Measurements from ENCODE around the gene CBX8.

CBX8 gene

DNA sequence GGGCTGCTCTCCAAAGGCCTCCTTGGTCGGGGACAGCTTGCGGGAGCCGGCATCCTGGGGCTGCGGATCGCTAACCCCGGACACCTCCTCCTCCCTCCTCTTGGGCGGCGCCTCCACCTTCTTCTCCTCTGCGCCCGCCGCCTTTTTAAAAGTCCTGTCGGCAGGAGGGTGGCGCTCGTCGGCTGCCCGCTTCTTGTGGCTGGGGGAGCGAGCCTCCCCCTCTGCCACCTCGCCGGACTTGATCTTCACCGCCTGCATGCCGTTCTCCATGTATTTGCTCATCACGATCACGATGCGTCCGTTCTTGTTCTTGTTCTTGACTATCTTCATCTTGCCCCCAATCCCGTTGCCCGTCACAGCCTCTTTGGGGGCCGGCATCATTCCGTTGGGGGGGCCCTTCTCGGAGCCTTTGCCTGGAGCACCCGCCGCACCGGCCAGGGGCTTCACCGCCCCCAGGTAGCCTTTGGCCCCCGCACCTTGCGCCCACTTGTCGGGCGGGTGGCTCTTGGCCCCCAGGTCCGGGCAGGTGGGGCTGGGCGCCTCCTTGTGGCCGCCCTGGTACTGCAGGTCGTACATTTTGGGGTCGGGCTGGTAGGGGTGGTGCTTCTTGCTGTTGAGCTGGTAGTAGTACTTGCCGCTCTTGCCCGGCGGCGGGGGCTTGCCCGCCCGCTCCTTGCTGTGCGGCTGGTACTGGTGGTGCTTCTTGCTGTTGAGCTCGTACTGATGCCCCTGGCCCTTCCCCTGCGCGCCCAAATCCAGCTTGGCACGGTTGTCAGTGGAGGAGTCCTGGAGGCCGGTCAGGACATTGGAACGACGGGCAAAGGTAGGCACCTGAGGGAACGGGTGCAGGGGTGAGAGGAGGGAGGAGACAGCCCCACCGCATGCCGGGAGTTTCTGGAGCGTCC, 37.9 kb upstream of the CBX8 start:
- DNase-seq = no peak

DNA sequence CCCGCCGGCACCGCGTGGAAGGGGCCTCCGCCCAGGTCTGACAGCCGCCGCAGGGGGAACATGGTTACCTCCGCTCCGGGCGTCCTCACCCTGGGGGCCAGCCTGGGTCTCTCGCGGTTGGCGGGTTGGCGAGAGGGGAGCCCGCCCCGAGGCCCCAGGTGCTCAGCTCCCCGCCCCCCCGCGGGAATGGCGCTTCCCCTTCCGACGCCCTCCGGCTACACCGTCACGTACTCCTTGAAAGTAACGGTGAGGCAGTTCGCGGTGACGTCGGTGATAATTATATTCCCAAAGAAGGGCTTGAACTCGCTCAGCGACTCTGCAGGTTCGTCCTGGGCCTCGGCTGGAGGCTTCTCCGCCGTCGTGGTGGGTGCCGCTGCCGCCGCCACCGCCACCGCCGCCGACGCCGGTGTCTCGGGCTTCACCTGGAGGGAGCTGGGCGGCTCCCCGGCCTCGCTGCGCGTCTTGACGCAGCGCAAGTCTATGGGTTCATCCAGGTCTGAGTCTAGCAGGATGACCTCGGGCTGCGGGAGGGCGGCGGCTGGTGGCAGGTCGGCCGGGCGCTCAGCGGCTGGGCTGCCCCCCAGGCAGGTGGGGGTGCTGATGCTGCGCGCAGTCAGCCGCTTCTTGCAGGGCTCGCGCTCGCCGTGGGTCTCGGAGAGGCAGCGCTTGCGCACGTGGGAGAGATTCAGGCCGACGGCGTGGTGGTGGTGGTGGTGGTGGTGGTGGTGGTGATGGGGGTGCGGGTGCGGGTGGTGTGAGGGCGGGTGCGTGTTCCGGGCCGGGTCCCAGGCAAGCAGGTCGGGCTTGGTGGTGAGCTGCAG, 37.1 kb upstream of the CBX8 start:
- DNase-seq = no peak

DNA sequence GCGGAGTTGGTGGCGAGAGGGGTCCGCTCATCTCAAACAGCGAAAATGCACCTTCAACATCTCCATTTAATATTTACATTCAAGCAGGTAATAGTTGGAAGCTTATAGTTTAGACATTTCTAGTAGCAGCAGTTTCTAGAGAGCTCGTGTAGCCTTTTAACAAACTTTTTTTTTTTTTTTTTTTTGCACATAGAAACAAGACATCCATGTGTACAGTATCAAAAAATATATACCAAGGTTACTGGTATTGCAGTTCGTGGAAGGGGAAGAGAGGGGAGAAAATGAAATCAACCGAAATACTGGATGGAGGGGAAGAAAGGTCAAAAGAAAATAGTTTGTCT, 36.2 kb upstream of the CBX8 start:
- no peak for DNase-seq

GRCh38 chr17:79832218-79833109, 35.6 kb upstream of the CBX8 start:
- no peak for DNase-seq

GRCh38 chr17:79831265-79832217, 34.7 kb upstream of the CBX8 start:
- DNase-seq = no peak

- no peak for DNase-seq
Observed at GRCh38 chr17:79830763-79831264, 33.9 kb upstream of the CBX8 start.

DNA sequence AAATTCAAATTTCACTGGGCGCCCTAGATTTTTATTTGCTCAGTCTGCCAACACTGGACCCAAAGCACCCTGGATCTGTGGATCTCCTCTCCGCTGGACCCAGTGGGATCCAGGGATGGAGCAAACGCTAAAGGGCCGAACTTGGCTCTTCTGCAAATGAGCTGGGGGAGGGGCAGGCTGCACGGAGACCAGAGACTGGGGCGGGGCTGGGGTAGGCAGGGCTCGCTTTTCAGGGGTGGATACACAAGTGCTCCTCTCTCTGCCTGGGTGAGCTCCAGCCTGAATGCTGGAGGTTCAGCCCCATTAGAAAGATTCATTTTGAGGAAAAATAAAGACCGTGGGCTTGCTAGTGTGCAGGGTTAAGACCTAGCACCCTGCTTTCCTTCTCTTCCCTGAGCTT, 33.4 kb upstream of the CBX8 start:
- no peak for DNase-seq

GRCh38 chr17:79829457-79829856, 32.6 kb upstream of the CBX8 start:
- no peak for DNase-seq

- no peak for DNase-seq
Observed at GRCh38 chr17:79829004-79829403, 32.1 kb upstream of the CBX8 start.

DNA sequence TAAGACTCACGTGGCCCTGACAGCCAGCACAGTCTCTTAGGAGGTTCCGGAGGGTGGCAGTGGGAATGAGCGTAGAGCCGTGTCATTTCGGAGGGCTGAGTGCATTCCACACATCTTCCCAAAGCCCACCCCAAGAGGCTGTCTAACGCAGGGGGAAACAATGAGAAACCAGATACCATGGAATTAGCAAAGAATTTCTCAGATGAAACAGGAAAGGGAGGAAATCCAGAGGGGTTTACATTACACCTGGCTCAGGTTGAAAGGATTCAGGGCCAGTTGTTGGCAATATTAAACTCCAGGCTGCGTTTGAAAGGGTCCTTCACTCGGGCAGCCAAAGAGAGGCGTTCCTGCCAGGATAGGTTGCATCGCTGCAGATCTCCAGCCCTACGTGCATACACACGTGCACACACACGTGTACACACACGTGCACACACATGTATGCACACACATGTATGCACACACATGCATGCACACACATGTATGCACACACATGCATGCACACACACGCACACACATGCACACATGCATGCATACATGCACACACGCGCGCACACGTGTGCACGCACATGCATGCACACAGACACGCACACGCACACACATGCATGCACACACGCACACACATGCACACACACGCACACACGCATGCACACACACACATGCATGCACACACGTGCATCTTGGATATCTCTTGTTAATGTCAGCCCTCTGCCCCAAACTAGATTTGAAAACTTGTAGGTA, 30.1 kb upstream of the CBX8 start:
- no peak for DNase-seq

- DNase-seq = no peak
Observed at GRCh38 chr17:79826204-79826680, 29.4 kb upstream of the CBX8 start.

DNA sequence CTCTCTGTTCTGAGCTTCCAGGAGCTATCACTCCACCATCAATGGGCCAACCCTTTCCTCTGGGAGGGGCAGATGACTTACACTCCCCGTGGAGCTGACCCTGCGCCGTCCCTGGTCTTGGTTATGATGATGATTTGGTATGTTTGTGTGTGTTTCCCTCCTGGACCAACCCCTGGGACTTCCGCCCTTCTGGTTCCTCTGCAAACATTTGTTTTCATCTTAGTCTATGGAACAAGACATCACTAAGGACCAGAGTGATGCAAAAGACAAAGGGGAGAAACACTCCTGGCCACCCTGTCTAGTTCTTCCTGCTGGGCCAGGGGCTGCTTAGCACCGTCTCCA, 28.7 kb upstream of the CBX8 start:
- DNase-seq = no peak

GRCh38 chr17:79824893-79825579, 28.2 kb upstream of the CBX8 start:
- DNase-seq = no peak

DNA sequence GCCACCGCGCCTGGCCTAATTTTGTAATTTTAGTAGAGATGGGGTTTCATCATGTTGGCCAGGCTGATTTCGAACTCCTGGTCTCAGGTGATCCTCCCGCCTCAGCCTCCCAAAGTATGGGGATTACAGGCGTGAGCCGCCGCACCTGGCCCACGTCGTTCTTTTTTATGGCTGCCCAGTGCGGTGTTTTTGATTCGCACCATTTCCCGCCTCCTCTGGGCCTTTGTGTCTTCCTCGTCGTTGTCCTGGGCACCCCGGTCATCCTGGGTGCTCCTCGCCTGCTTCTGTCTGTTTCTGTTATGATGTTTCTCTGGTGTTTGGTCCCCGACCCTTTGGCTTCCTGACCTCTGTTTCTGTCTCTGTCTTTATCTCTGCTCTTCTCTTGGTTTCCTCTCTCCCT, 27.4 kb upstream of the CBX8 start:
- no peak for DNase-seq

DNA sequence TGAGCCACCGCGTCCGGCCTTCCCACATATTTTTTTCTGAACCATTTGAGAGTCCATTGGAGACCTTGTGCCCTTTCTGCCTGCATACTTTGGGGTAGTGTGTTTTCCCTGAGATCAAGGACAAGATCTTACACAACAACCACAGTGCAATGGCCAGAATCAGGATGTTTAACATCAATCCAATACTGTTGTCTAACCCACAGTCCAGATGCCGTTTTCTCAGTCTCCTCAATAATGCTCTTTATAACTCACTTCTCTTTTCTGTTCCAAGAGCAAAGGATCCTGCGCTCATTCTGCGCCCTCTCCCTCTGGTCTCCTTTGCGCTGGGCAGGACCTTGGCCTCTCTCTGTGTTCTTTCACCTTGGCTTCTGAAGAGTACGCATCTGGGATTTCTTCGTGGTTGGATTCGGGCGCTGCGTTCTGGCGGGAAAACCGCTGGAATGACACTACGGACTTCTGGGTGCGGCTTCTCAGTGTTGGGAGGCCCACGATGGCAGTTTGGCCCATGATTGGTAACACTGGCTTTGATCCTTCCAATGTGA, 25.8 kb upstream of the CBX8 start:
- DNase-seq = no peak

- DNase-seq = no peak
Observed at GRCh38 chr17:79821331-79822095, 24.6 kb upstream of the CBX8 start.

DNA sequence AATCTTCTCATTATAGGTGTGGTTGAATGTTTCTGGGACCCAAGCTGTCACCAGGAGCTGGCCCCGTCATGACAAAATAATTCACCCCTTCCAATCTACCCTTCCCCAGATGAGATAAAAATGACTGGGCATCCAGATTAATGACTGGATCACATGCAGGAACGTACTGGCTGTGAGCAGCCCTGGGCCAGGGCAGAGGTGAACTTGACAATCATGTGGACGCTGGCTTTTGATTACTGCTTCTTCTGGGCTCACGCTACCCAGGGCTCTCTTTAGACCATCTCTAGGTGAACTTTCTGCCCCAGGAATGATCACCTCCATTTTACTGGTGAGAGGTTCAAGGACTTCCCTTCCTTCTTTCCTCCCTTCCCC, 24.1 kb upstream of the CBX8 start:
- DNase-seq = no peak

GRCh38 chr17:79819534-79820276, 22.8 kb upstream of the CBX8 start:
- no peak for DNase-seq

DNA sequence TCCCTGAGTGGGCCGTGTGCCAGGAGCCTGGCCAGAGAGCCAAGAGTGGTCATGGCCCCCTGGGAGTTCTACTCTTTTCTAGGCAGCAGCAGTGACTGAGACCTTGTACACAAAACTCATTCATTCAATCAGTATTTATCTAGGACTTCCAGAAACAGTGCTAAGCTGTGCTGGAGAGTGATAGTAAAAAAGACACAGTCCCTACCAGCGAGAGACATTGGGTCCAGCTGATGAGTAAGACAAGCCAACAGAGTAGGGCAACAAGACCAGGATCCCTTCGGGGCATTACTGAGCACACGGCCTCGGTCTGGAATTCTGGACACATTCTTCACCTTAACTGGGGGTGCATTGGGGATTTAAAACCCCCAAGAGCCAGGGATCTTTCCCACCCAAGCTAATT, 22.2 kb upstream of the CBX8 start:
- DNase-seq = no peak
